H9 (cell line): ENCODE measurements around the gene ZC3H18. TPM values are rescaled to one million over a fixed set of nuclear protein-coding genes. Genes with fewer than 3 reads are reported as not detected.

Experiments used
- DNase-seq: peaks from one replicate; pipeline ENCODE4 v3.0.0-alpha.2; 2017
- H2AFZ ChIP-seq: one replicate; pipeline ENCODE4 v1.6.1; 2013; ENCODE audit warnings: mild to moderate bottlenecking, low read length, control low read depth, moderate library complexity
- H2AK5ac ChIP-seq: 2 replicates; pipeline ENCODE4 v1.6.1; 2013; ENCODE audit warnings: low read length, control low read depth, mixed read lengths; ENCODE audit not compliant: insufficient read length
- H2BK120ac ChIP-seq: one replicate; pipeline ENCODE4 v1.6.1; 2013; ENCODE audit warnings: low read depth, mild to moderate bottlenecking, low read length, control low read depth, inconsistent platforms; ENCODE audit not compliant: poor library complexity, severe bottlenecking
- H2BK12ac ChIP-seq: 2 replicates; pipeline ENCODE4 v1.6.1; 2013; ENCODE audit warnings: low read length, control low read depth, mixed read lengths, low read depth; ENCODE audit not compliant: insufficient read length
- H2BK15ac ChIP-seq: 2 replicates; pipeline ENCODE4 v1.6.1; 2013; ENCODE audit warnings: low read depth, low read length, control low read depth
- H2BK20ac ChIP-seq: one replicate; pipeline ENCODE4 v1.6.1; 2013; ENCODE audit warnings: low read depth, mild to moderate bottlenecking, low read length, control low read depth, inconsistent platforms; ENCODE audit not compliant: poor library complexity, severe bottlenecking
- H2BK5ac ChIP-seq: 2 replicates; pipeline ENCODE4 v1.6.1; 2013; ENCODE audit warnings: low read length, control low read depth, mixed read lengths; ENCODE audit not compliant: insufficient read length
- H3K14ac ChIP-seq: 2 replicates; pipeline ENCODE4 v1.6.1; 2013; ENCODE audit warnings: low read length, control low read depth; ENCODE audit not compliant: insufficient read depth
- H3K18ac ChIP-seq: 2 replicates; pipeline ENCODE4 v1.6.1; 2013; ENCODE audit warnings: low read depth, mild to moderate bottlenecking, mixed read lengths, low read length, control low read depth; ENCODE audit not compliant: insufficient read length
- H3K23ac ChIP-seq: 2 replicates; pipeline ENCODE4 v1.6.1; 2013; ENCODE audit warnings: low read length, control low read depth, mixed read lengths, low read depth; ENCODE audit not compliant: insufficient read length
- H3K23me2 ChIP-seq: 2 replicates; pipeline ENCODE4 v1.6.1; 2013; ENCODE audit warnings: low read depth, mild to moderate bottlenecking, mixed read lengths, low read length, control low read depth; ENCODE audit not compliant: insufficient read length, poor library complexity, severe bottlenecking
- H3K27ac ChIP-seq: 2 replicates; pipeline ENCODE4 v1.5.1; 2013; ENCODE audit warnings: low read length, control low read depth, mixed read lengths, low read depth; ENCODE audit not compliant: insufficient read length
- H3K27me3 ChIP-seq: 2 replicates; pipeline ENCODE4 v1.6.1; 2013; ENCODE audit warnings: low read length, control low read depth, inconsistent platforms; ENCODE audit not compliant: insufficient read depth
- H3K4ac ChIP-seq: 2 replicates; pipeline ENCODE4 v1.6.1; 2013; ENCODE audit warnings: low read depth, mild to moderate bottlenecking, control low read depth, inconsistent platforms, low read length, moderate library complexity
- H3K4me1 ChIP-seq: 2 replicates; pipeline ENCODE4 v1.6.1; 2013; ENCODE audit warnings: low read length, control low read depth, inconsistent platforms; ENCODE audit not compliant: insufficient read depth
- H3K4me2 ChIP-seq: 2 replicates; pipeline ENCODE4 v1.6.1; 2013; ENCODE audit warnings: low read length, control low read depth, mixed read lengths; ENCODE audit not compliant: insufficient read length, insufficient read depth
- H3K56ac ChIP-seq: 2 replicates; pipeline ENCODE4 v1.6.1; 2013; ENCODE audit warnings: low read depth, mild to moderate bottlenecking, mixed read lengths, low read length, control low read depth; ENCODE audit not compliant: insufficient read length
- H3K79me1 ChIP-seq: 2 replicates; pipeline ENCODE4 v1.6.1; 2013; ENCODE audit warnings: low read depth, mild to moderate bottlenecking, moderate library complexity, low read length, control low read depth, inconsistent platforms; ENCODE audit not compliant: insufficient read depth, poor library complexity, severe bottlenecking
- H3K79me2 ChIP-seq: 2 replicates; pipeline ENCODE4 v1.6.1; 2013; ENCODE audit warnings: low read length, control low read depth, inconsistent platforms; ENCODE audit not compliant: insufficient read depth
- H3K9ac ChIP-seq: 2 replicates; pipeline ENCODE4 v1.6.1; 2013; ENCODE audit warnings: low read length, control low read depth, mixed read lengths; ENCODE audit not compliant: insufficient read length; ENCODE audit errors: extremely low read depth
- H3K9me3 ChIP-seq: one replicate; pipeline ENCODE4 v1.6.1; 2013; ENCODE audit warnings: low read depth, low read length, inconsistent platforms; ENCODE audit not compliant: control insufficient read depth
- H3T11ph ChIP-seq: one replicate; pipeline ENCODE4 v1.6.1; 2013; ENCODE audit warnings: mild to moderate bottlenecking, low read length, control low read depth, inconsistent platforms
- H4K20me1 ChIP-seq: one replicate; pipeline ENCODE4 v1.6.1; 2013; ENCODE audit not compliant: control insufficient read depth, insufficient read length, insufficient read depth
- H4K5ac ChIP-seq: 2 replicates; pipeline ENCODE4 v1.6.1; 2013; ENCODE audit warnings: low read depth, mild to moderate bottlenecking, mixed read lengths, low read length, control low read depth; ENCODE audit not compliant: insufficient read length
- H4K8ac ChIP-seq: replicated peaks from 2 replicates; pipeline ENCODE4 v1.6.1; 2013; ENCODE audit warnings: low read length, control low read depth, mixed read lengths, low read depth; ENCODE audit not compliant: insufficient read length
- H4K91ac ChIP-seq: 2 replicates; pipeline ENCODE4 v1.6.1; 2013; ENCODE audit warnings: low read depth, mild to moderate bottlenecking, moderate library complexity, mixed read lengths, low read length, control low read depth; ENCODE audit not compliant: insufficient read length
- H3K27ac Mint-ChIP-seq, 3 experiments: 2 replicates in 2 of 3; 3 replicates in 1 of 3; pipeline ENCODE4 v1.8.0; 2020 to 2021; ENCODE audit warnings: mixed read lengths in 3 of 3, mild to moderate bottlenecking in 1 of 3, moderate library complexity in 1 of 3
- H3K27me3 Mint-ChIP-seq: 2 replicates; pipeline ENCODE4 v1.8.0; 2021; ENCODE audit warnings: low read depth, mild to moderate bottlenecking, moderate library complexity, mixed read lengths
- H3K36me3 Mint-ChIP-seq, 3 experiments: 2 replicates in 2 of 3; 3 replicates in 1 of 3; pipeline ENCODE4 v1.8.0; 2020 to 2021; ENCODE audit warnings: low read depth in 3 of 3, mixed read lengths in 3 of 3; ENCODE audit not compliant: insufficient read depth in 1 of 3
- H3K4me1 Mint-ChIP-seq, 2 experiments: 2 replicates each; pipeline ENCODE4 v1.8.0; 2020; ENCODE audit warnings: mixed read lengths in 2 of 2
- H3K4me3 Mint-ChIP-seq, 2 experiments: 2 replicates in 1 of 2; 3 replicates in 1 of 2; pipeline ENCODE4 v1.8.0; 2020 to 2021; ENCODE audit warnings: mild to moderate bottlenecking in 2 of 2, mixed read lengths in 2 of 2, moderate library complexity in 1 of 2
- H3K9me3 Mint-ChIP-seq, 2 experiments: 2 replicates in 1 of 2; 3 replicates in 1 of 2; pipeline ENCODE4 v1.8.0; 2020; ENCODE audit warnings: mild to moderate bottlenecking in 2 of 2, mixed read lengths in 2 of 2, moderate library complexity in 1 of 2
- WGBS: extraction: QIAGEN DNeasy Blood & Tissue Kit; methylation state at CpG from one replicate; pipeline ENCODE4 v1.1.7; 2013; ENCODE audit warnings: missing lambda C conversion rate, low lambda C conversion rate, mixed read lengths; ENCODE audit not compliant: insufficient read length; ENCODE audit errors: extremely low coverage; 5-methylcytosine and 5-hydroxymethylcytosine counted together
- total RNA-seq: library from RNA; stranded (reverse); gene quantifications from 2 replicates; pipeline ENCODE4 v1.2.1, GENCODE V29; 2021
- TF ChIP-seq, protein P1 (sequence below): fragments of 200-600 bp; sonication (generic); conservative IDR thresholded peaks from 3 replicates; pipeline ENCODE4 v1.8.0; 2021; ENCODE audit warnings: antibody characterized with exemption, mild to moderate bottlenecking

The ZC3H18 gene
- total RNA-seq, 1 experiment from 2014 or later: 69.7 TPM

DNA sequence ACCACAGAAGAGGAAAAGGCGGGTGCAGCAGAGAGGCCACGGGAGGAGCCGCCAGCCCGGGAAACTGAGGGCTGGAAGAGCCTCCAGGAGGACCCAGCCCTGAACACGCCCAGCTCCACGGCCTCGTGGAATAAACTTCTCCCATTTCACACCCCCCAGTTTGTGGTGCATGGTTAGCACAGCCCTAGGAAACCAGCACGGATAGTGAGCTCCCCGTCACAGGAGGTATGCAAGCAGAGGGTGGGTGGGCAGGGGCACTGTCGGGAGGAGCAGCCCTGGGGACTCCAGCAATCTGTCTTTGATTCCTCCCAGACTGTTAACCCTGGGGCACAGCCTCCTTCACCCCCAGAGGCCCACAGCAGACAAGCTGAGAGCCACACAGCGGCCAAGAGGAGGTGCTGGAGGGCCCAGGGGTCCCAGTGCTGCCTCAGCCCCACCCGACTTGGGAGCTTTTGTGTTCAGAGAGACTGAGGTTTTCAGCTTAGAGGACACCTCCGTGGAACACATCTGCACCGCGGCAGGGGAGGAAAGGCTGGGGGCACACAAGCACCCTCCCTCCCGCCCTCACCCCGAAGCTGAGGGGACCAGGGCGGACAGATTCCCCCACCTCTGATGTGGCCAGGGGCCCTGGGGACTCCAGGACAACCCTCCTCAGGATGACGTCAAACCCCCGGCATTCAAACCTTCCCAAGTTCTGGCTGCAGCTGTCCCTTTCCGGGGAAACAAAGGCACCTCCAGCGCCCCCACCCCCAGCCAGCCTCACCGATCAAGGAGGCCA, 66.5 kb downstream of the ZC3H18 start:
- Histone ChIP-seq H2BK15ac (no peak overlapping the region), H3K14ac (no peak overlapping the region), H4K20me1 (no peaks in the 10 kb centered on the region), H3K18ac (no peak overlapping the region), H3K23ac (no peak overlapping the region), H3K27ac (no peak overlapping the region), H4K91ac (no peak overlapping the region), H2BK120ac (no peak overlapping the region), H2BK5ac (no peak overlapping the region), H4K8ac (no peak overlapping the region), H3K4ac (no peak overlapping the region), H3K79me1 (no peaks in the 10 kb centered on the region), H2AK5ac (no peak overlapping the region), H3K27me3 (no peaks in the 10 kb centered on the region), H3K9ac (no peak overlapping the region), H3K56ac (no peak overlapping the region), H3K23me2 (peaks cover 15% of the 10 kb centered on the region), H2BK20ac (no peak overlapping the region), H2BK12ac (no peak overlapping the region), H3T11ph (no peak overlapping the region), H3K79me2 (no peaks in the 10 kb centered on the region), H3K4me2 (no peak overlapping the region), H4K5ac (no peak overlapping the region), H3K4me1 (peaks cover 4% of the 10 kb centered on the region; the same call in 1 of the 2 replicates), H3K9me3 (no peaks in the 10 kb centered on the region), H2AFZ (no peak overlapping the region)
- WGBS: no CpG with 5 or more reads among the region's 23 CpGs
- Mint-ChIP-seq H3K36me3 (peaks cover 0 to 7% (median 6%) of the 10 kb centered on the region in 3 experiments; a peak in 6 of 7 replicates), H3K9me3 (no peaks in the 10 kb centered on the region; a peak in 1 of 5 replicates), H3K27me3 (peaks cover 27% of the 10 kb centered on the region), H3K4me3 (no peak overlapping the region; a peak in 1 of 5 replicates), H3K4me1 (peaks cover 22 to 33% of the 10 kb centered on the region in 2 experiments), H3K27ac (no peak overlapping the region)
- TF ChIP-seq, protein P1, sequence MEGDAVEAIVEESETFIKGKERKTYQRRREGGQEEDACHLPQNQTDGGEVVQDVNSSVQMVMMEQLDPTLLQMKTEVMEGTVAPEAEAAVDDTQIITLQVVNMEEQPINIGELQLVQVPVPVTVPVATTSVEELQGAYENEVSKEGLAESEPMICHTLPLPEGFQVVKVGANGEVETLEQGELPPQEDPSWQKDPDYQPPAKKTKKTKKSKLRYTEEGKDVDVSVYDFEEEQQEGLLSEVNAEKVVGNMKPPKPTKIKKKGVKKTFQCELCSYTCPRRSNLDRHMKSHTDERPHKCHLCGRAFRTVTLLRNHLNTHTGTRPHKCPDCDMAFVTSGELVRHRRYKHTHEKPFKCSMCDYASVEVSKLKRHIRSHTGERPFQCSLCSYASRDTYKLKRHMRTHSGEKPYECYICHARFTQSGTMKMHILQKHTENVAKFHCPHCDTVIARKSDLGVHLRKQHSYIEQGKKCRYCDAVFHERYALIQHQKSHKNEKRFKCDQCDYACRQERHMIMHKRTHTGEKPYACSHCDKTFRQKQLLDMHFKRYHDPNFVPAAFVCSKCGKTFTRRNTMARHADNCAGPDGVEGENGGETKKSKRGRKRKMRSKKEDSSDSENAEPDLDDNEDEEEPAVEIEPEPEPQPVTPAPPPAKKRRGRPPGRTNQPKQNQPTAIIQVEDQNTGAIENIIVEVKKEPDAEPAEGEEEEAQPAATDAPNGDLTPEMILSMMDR: no peak
- DNase-seq: no peak
